22Rv1 (cell line): Measurements from ENCODE around the gene NRXN3.
A peak's percentile ranks its signal among the peaks of the same experiment; 100 is the strongest.

ENCODE experiments used
- H3K27ac ChIP-seq: fragments of 450-650 bp; 2 replicates; pipeline ENCODE4 v1.5.1; 2017
- CTCF ChIP-seq: fragments of 450-650 bp; IDR thresholded peaks from 2 replicates; pipeline ENCODE4 v1.5.1; 2017; ENCODE audit warnings: mild to moderate bottlenecking
- ZFX ChIP-seq: fragments of 450-650 bp; IDR thresholded peaks from 2 replicates; pipeline ENCODE4 v1.6.1; 2017; ENCODE audit warnings: antibody characterized with exemption, borderline replicate concordance

NRXN3 gene

DNA sequence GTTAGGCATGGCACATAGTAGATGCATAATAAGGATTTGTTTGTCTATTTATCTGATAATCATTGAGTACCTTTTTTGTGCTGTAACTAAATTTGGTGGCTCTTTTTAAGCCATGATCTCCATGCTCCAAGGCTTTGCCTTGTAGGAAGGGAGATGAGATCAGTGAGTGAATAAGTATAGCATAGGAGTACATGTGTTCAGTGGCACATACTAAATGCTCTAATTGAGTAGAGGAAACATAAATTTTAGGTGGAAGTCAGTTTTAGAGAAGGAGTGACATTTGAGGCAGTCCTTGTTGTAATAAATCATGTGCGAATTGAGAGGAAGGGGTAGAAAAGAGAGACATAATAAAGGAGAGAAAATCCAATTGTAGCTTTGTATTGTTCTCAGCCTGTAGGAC is 482.6 kb downstream of the NRXN3 start:
- TF ChIP-seq CTCF (no peak), ZFX (no peak)
- no peak overlapping the region for H3K27ac ChIP-seq

GRCh38 chr14:78653173-78653572 is 483.0 kb downstream of the NRXN3 start:
- no peak overlapping the region for H3K27ac ChIP-seq
- TF ChIP-seq CTCF: no peak
- no peak for TF ChIP-seq ZFX

DNA sequence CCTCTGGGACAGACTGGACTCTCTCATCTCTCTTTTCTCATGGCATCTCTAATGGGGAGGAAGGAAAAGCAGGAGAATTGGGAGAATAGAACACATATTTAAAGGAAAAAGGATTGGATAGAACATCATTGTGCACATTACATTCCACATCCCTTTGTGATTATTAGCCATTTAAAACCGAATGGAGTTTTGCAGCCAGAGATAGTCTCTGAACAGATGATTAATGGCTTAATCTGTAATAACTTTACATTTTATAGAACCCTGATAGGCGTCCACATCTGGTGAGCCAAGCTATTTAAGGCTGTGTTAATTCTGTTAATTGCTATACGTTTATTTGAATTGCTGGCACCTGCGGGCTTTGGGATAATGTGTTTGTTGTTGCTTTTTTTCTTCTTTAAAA is 487.3 kb downstream of the NRXN3 start:
- H3K27ac ChIP-seq: no peak overlapping the region
- TF ChIP-seq ZFX (no peak), CTCF (no peak)

DNA sequence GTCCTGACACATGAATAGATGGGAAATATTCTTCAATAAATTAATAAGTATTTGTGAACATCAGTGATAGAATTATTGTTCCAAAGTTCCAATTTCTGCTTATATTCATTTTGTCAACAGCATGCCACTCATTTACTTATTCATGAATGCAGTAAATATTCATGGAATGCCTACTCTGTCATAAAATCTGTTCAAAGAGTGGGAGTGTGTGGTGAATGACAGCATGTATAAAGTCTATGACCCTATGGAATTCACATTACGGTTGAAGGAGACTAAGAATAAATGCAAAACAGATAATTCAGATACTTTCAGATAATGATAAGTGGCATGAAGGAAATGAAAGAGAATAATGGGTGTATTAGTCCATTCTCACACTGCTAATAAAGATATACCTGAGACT is 494.7 kb downstream of the NRXN3 start:
- no peak overlapping the region for H3K27ac ChIP-seq
- no peak for TF ChIP-seq CTCF
- TF ChIP-seq ZFX: no peak

GRCh38 chr14:78666336-78667056 is 496.3 kb downstream of the NRXN3 start:
- TF ChIP-seq CTCF (no peak), ZFX (no peak)
- no peak overlapping the region for H3K27ac ChIP-seq

GRCh38 chr14:78667141-78667540 is 497.0 kb downstream of the NRXN3 start:
- no peak overlapping the region for H3K27ac ChIP-seq
- TF ChIP-seq ZFX (no peak), CTCF (no peak)

- TF ChIP-seq CTCF (peak; percentile 33), ZFX (no peak)
Measured at GRCh38 chr14:78673845-78674244, 503.7 kb downstream of the NRXN3 start.

More at GRCh38 chr14:78673845-78674244, 503.7 kb downstream of the NRXN3 start:
- no peak overlapping the region for H3K27ac ChIP-seq
